ENCODE measurements around the gene HCAR2. TPM values are rescaled to one million over a fixed set of nuclear protein-coding genes. Genes with fewer than 3 reads are reported as not detected.

The HCAR2 gene
- not detected in 2 replicates for total RNA-seq

DNA sequence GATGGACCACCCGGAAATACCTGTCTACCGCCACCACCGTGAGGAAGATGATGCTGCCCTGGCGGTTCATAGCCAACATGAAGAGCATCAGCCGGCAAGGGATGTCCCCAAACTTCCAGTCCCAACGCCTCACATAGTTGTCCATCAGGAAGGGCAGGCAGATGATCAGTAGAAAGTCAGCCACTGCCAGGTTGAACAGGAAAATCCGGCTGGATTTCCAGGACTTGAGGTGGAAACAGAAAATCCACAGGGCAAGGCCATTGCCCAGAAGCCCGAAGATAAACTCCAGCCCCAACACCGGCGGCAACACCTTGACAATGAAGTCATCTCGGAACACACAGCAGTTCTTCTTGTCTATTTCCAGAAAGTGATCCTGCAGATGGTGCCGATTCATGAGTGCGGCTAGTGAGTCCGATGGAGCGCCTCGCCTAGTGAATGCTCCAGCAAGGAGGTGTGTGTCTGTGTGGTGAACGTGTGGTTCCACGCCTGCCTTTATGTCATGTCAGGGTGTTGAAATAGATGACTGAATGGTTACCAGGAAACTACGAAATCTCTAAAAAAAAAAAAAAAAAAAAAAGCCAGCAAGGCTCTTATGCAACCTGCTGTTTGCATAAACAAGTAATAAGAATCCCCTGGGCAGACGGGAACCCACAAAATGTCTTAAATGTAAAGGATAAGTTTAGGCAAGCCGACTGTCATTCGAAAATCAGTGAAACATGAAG lies at the start of gene HCAR2:
TSS of gene HCAR2 (minus strand) at position 468 of the 722 bp plus-strand sequence. CDS start at position 394, 74 bp downstream.

DNA sequence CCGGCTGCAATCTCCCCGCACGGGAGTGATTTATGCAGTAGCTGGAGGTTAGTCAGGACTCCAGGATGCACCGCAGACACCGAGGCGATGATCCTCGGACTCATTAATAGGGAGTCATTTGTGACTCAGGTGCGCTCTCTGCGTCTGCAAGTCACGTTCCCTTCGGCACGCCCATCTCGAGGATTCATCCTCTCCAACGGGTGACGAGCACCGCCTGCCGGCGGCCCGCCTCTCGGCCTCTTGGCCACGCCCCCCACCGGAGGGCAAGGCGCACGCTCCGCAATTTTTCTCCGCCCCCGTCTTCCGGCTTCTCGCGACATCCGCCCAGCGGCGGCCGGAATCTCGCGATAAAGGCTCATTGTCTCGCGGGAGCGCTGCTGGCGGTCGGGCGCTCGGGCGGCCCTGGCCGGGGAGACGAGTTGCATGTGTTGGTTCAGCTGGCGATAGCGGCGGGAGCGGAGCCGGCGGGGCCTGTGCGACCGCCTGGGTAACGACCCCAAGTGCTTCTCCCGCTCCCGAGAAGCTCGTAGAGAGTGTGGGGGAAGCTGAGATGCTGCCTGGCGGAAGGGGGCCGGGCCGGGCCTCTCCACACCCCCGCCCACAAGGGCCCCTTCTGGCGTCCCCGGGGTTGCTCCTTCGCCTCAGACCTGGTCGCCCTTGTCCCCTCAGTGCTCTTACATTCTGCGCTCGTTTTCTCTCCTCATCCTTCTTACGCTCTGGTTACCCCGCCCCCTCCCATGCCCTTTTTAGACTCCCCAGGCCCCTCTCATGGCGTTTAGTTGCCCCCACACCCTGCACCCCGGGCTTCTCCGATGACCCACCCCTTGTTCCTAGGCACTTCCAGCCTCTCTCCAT lies 49.5 kb upstream of the HCAR2 start, which contains the start of gene DENR:
TSS of gene DENR (plus strand) at position 361 of the 855 bp plus-strand sequence. CDS start 878 bp downstream, outside the sequence.

DNA sequence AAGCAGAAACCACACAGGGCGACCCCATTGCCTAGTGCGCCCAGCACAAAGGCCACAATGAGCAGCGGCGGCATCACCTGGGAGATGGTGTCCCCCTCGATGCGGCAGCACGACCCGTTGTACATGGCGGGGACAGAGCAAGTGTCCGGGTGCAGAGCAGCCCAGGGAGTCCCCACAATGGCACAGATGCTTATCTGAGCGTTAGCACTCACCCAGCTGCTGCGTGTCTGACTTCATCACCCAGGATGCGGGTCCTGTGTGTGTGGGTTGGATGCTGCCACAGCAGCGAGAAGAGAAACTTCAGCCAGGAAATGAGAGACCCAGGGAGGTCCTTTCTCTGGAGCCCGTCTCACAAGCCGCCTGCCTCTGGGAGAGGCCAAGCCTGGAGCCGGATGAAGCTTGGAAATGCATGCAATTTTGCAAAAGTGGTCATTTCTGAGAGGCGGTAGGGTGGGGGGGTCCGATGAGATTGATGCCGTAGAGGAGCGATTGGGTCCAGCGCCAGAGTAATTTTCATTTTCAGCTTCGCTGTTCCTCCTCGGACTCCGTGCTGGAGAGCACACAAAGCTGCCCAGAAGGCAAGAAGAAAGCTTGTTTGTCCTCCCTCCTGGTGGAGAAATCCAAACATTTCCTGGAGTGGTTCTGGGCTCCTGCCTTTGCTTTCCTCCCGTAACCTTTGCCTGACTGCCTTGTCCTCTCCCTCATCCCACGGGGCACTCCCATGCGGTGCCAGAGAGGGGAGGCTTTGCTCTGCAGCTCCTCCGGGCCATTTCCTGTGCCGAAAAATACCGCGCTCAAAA lies 27.3 kb upstream of the HCAR2 start, which contains the start of gene HCAR1:
TSS of gene HCAR1 (minus strand) at position 630 of the 800 bp plus-strand sequence. CDS start at position 125, 505 bp downstream.

GRCh38 chr12:122716658-122717057 lies 13.5 kb upstream of the HCAR2 start, which contains the start of gene HCAR3:
TSS of gene HCAR3 (minus strand) at chr12:122716811. CDS start at chr12:122716737, 74 bp downstream.

Other genes starting within 250 kb of the HCAR2 start
- gene ZCCHC8, start 202.4 kb downstream of the HCAR2 start, total RNA-seq = 11.9 and 15.8 TPM in 2 replicates
- 45.2 and 49.6 TPM in 2 replicates for gene RSRC2, start 176.4 kb downstream of the HCAR2 start, total RNA-seq
- 8.6 and 25.7 TPM in 2 replicates for gene KNTC1, start 176.1 kb downstream of the HCAR2 start, total RNA-seq
- not detected in 2 replicates for gene HCAR3, start 13.5 kb upstream of the HCAR2 start, total RNA-seq
- gene HCAR1, start 27.5 kb upstream of the HCAR2 start, total RNA-seq = not detected in 2 replicates
- gene DENR, start 49.5 kb upstream of the HCAR2 start, total RNA-seq = 26.1 and 36.2 TPM in 2 replicates
- gene CCDC62, start 71.2 kb upstream of the HCAR2 start, total RNA-seq = 0.89 and 0.97 TPM in 2 replicates
- gene HIP1R, start 132.1 kb upstream of the HCAR2 start, total RNA-seq = 5.9 and 12.6 TPM in 2 replicates
- 14.3 and 19.3 TPM in 2 replicates for gene VPS37B, start 192.8 kb upstream of the HCAR2 start, total RNA-seq